ENCODE measurements around the gene PCDH15.

DNA sequence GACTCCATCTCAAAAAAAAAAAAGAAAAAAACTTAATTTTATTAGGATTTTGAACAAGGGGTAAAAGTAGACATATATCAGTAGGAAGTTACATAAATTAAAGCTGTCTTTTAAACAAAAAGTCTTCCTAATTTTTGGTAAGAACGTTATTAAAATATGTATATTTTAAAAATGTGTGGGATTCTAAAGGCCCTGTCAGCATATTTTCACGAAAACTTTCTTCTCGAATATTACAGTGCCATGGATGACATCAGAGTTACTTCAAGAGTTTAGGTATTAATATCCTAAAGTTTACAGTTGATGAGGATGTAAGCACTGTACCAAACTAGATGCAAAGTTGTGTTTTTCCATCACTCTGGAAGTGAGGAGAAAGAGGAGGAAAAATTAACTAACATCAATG lies 820.8 kb downstream of the PCDH15 start:
- TF ChIP-seq, protein P1, sequence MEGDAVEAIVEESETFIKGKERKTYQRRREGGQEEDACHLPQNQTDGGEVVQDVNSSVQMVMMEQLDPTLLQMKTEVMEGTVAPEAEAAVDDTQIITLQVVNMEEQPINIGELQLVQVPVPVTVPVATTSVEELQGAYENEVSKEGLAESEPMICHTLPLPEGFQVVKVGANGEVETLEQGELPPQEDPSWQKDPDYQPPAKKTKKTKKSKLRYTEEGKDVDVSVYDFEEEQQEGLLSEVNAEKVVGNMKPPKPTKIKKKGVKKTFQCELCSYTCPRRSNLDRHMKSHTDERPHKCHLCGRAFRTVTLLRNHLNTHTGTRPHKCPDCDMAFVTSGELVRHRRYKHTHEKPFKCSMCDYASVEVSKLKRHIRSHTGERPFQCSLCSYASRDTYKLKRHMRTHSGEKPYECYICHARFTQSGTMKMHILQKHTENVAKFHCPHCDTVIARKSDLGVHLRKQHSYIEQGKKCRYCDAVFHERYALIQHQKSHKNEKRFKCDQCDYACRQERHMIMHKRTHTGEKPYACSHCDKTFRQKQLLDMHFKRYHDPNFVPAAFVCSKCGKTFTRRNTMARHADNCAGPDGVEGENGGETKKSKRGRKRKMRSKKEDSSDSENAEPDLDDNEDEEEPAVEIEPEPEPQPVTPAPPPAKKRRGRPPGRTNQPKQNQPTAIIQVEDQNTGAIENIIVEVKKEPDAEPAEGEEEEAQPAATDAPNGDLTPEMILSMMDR (conservative IDR thresholded peaks at IDR 0.05; ENCODE audit: low read length): no peak
- TF ChIP-seq EZH2phosphoT487 (IDR thresholded peaks at IDR 0.05; ENCODE audit: borderline replicate concordance, low read depth, low read length): no peak

Data from OCI-LY7 (cell line).